Skin of body (tissue), 2 donors: ENCODE data around the gene LRP4. TPM values are rescaled to one million over a fixed set of nuclear protein-coding genes. Genes with fewer than 3 reads are reported as not detected.

ENCODE experiments used
- DNase-seq: peaks from one replicate; lab custom pipeline; 2025; lab: John Stamatoyannopoulos, UW
- total RNA-seq: library from RNA; depleted of rRNA; stranded (reverse); fragments of >200 nt; gene quantifications from one replicate; pipeline ENCODE4 v1.2.3, GENCODE V29; 2014

Gene LRP4
- total RNA-seq, 1 donor from 2014 or later = 25.6 TPM

- no peak for DNase-seq
Observed at GRCh38 chr11:46894506-46894905, 23.8 kb downstream of the LRP4 start.

- no peak for DNase-seq
Observed at GRCh38 chr11:46892838-46893237, 25.5 kb downstream of the LRP4 start.

- DNase-seq = no peak
Observed at GRCh38 chr11:46892109-46892508, 26.2 kb downstream of the LRP4 start.

GRCh38 chr11:46890665-46891064 lies 27.7 kb downstream of the LRP4 start:
- no peak for DNase-seq

GRCh38 chr11:46889689-46890475 lies 28.5 kb downstream of the LRP4 start:
- DNase-seq = peak; percentile 80

- DNase-seq = no peak
Observed at GRCh38 chr11:46889251-46889650, 29.1 kb downstream of the LRP4 start.

- DNase-seq = no peak
Observed at GRCh38 chr11:46888636-46889035, 29.7 kb downstream of the LRP4 start.

GRCh38 chr11:46886211-46886610 lies 32.1 kb downstream of the LRP4 start:
- DNase-seq = no peak

GRCh38 chr11:46879056-46879585 lies 39.2 kb downstream of the LRP4 start:
- DNase-seq = no peak

GRCh38 chr11:46877580-46877979 lies 40.8 kb downstream of the LRP4 start:
- DNase-seq = no peak

GRCh38 chr11:46876471-46876870 lies 41.9 kb downstream of the LRP4 start:
- no peak for DNase-seq

GRCh38 chr11:46874586-46874985 lies 43.8 kb downstream of the LRP4 start:
- no peak for DNase-seq

- DNase-seq = no peak
Observed at GRCh38 chr11:46868912-46869311, 49.4 kb downstream of the LRP4 start.

GRCh38 chr11:46865340-46865739 lies 53.0 kb downstream of the LRP4 start:
- DNase-seq = no peak

- no peak for DNase-seq
Observed at GRCh38 chr11:46860218-46860617, 58.1 kb downstream of the LRP4 start.

GRCh38 chr11:46858920-46859546 lies 59.3 kb downstream of the LRP4 start:
- DNase-seq = no peak

GRCh38 chr11:46857666-46858065 lies 60.7 kb downstream of the LRP4 start:
- DNase-seq = no peak

GRCh38 chr11:46856605-46857343 lies 61.6 kb downstream of the LRP4 start:
- no peak for DNase-seq

GRCh38 chr11:46855863-46856262 lies 62.5 kb downstream of the LRP4 start:
- DNase-seq = no peak

- no peak for DNase-seq
Observed at GRCh38 chr11:46855167-46855566, 63.2 kb downstream of the LRP4 start.

- DNase-seq = no peak
Observed at GRCh38 chr11:46850829-46851380, 67.4 kb downstream of the LRP4 start.

GRCh38 chr11:46849631-46850030 lies 68.7 kb downstream of the LRP4 start:
- DNase-seq = no peak
